Cardiac muscle cell (in vitro differentiated cells and primary cell): ENCODE results near the gene RAB10. TPM values are rescaled to one million over a fixed set of nuclear protein-coding genes. Genes with fewer than 3 reads are reported as not detected.
A peak's percentile ranks its signal among the peaks of the same experiment; 100 is the strongest.

ENCODE experiments used
- DNase-seq, 2 donors: peaks; one replicate each; pipeline versions ENCODE4 v3.0.0 to v3.0.0-alpha.2; 2010 to 2017; ENCODE audit warnings: low read depth in 1 of 2, low spot score in 1 of 2
- H3K27ac ChIP-seq: fragments of 200-600 bp; sonication (generic); 2 replicates; pipeline ENCODE4 v1.5.1; 2016
- H3K27me3 ChIP-seq: fragments of 200-600 bp; sonication (generic); 2 replicates; pipeline ENCODE4 v1.6.0; 2016; ENCODE audit warnings: control low read depth
- H3K36me3 ChIP-seq: fragments of 200-600 bp; sonication (generic); 2 replicates; pipeline ENCODE4 v1.5.1; 2016; ENCODE audit warnings: control low read depth
- H3K4me1 ChIP-seq: fragments of 200-600 bp; sonication (generic); 2 replicates; pipeline ENCODE4 v1.8.1; 2017; ENCODE audit warnings: low read depth, mild to moderate bottlenecking, mixed run types
- H3K4me3 ChIP-seq: fragments of 200-600 bp; sonication (generic); 2 replicates; pipeline ENCODE4 v1.5.1; 2016; ENCODE audit warnings: mild to moderate bottlenecking
- H3K9me3 ChIP-seq: fragments of 200-600 bp; sonication (generic); 2 replicates; pipeline ENCODE4 v1.5.1; 2017; ENCODE audit warnings: low read depth, mild to moderate bottlenecking, control low read depth
- polyA plus RNA-seq: library from polyadenylated mRNA; unstranded; fragments of >200 nt; fragmentation: Nextera tagmentation; extraction: Ambion mirVana; gene quantifications from 2 replicates; pipeline ENCODE4 v1.2.1, GENCODE V29; 2016
- total RNA-seq: library from RNA; depleted of rRNA; stranded (reverse); fragments of >200 nt; gene quantifications from 2 replicates; pipeline ENCODE4 v1.2.3, GENCODE V29; 2016
- TF ChIP-seq, protein P1 (sequence below): IDR thresholded peaks from 2 replicates; pipeline ENCODE4 v1.5.1; 2012; ENCODE audit warnings: low read depth, mild to moderate bottlenecking, low read length

The RAB10 gene
- total RNA-seq (141 and 145 TPM in 2 replicates), polyA plus RNA-seq (75.9 and 92.7 TPM in 2 replicates)

DNA sequence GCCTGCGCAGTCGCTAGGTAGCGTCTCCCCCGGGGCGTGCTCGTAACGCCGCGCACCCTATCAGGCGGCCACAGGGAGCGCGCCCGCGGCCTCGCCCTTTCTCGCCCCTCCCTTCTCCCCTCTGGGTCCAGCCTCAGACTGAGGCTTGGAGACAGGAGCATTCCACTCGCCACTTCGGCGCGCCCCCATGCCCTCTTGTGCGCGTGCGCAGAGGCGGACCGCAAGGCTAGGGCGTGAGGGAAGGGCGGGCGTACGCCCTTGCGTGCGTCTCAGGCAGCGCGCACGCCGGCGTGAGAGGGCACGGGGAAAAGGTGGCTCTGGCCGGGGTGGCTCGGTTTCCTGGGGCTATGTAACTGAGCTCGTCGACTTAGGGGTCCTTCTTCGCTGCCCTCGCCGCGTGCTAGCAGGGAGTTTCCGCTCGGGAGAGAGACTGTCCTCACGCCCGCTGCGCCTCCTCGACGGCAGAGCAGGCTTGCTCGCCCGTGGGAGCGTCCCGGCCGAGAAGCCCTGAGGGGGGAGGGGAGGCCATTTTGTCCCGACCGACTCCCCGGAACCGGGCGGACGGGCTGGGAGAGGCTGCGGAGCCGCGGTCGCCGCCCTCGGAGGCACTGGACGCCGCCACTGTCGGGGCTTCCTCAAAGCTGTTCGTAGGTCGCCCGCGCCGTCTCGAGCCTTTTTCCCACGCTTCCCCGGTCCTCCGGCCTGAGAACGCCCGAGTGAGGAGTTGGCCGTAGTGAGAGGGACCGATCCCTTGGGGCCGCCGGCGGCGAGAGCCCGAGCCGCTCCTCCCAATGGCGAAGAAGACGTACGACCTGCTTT, at the start of gene RAB10:
Gene RAB10 (plus strand): TSS at position 267 of the 819 bp plus-strand sequence. CDS start 525 bp downstream, at position 792.
- Histone ChIP-seq H3K36me3 (no peaks in the 10 kb centered on the region), H3K27ac (peak within 1 kb of the TSS; percentile 89), H3K4me1 (peaks cover 9% of the 10 kb centered on the region), H3K9me3 (no peaks in the 10 kb centered on the region), H3K4me3 (peak within 1 kb of the TSS; percentile 79), H3K27me3 (peaks cover 14% of the 10 kb centered on the region)
- DNase-seq: peak; percentile 98 to 100
- TF ChIP-seq, protein P1, sequence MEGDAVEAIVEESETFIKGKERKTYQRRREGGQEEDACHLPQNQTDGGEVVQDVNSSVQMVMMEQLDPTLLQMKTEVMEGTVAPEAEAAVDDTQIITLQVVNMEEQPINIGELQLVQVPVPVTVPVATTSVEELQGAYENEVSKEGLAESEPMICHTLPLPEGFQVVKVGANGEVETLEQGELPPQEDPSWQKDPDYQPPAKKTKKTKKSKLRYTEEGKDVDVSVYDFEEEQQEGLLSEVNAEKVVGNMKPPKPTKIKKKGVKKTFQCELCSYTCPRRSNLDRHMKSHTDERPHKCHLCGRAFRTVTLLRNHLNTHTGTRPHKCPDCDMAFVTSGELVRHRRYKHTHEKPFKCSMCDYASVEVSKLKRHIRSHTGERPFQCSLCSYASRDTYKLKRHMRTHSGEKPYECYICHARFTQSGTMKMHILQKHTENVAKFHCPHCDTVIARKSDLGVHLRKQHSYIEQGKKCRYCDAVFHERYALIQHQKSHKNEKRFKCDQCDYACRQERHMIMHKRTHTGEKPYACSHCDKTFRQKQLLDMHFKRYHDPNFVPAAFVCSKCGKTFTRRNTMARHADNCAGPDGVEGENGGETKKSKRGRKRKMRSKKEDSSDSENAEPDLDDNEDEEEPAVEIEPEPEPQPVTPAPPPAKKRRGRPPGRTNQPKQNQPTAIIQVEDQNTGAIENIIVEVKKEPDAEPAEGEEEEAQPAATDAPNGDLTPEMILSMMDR: no peak

- H3K27ac ChIP-seq: no peak overlapping the region
- no peaks in the 10 kb centered on the region for H3K9me3 ChIP-seq
- TF ChIP-seq, protein P1: no peak
- no peak overlapping the region for H3K4me3 ChIP-seq
- DNase-seq: no peak
- H3K27me3 ChIP-seq: peaks cover 57% of the 10 kb centered on the region
- H3K36me3 ChIP-seq: no peaks in the 10 kb centered on the region
- H3K4me1 ChIP-seq: no peaks in the 10 kb centered on the region
Observed at GRCh38 chr2:25988134-25988533, 45.8 kb upstream of the RAB10 start.

DNA sequence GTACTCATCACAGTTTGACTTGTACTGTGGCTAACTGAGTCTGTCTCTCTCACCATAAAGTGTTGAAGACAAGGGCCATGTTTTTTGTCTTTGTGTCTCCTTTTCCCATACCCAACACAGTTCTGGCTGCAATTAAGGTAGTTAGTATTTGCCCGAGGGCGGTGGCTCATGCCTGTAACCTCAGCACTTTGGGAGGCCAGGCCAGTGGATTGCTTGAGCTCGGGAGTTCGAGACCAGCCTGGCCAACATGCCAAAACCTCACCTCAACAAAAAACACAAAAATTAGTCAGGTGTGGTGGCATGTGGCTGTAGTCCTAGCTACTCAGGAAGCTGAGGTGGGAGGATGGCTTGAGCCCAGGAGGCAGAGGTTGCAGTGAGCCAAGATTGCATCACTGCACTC, 44.7 kb upstream of the RAB10 start:
- Histone ChIP-seq H3K36me3 (no peaks in the 10 kb centered on the region), H3K4me1 (no peaks in the 10 kb centered on the region), H3K27me3 (peaks cover 57% of the 10 kb centered on the region), H3K27ac (no peak overlapping the region), H3K4me3 (no peak overlapping the region), H3K9me3 (no peaks in the 10 kb centered on the region)
- DNase-seq: no peak
- TF ChIP-seq, protein P1: no peak

DNA sequence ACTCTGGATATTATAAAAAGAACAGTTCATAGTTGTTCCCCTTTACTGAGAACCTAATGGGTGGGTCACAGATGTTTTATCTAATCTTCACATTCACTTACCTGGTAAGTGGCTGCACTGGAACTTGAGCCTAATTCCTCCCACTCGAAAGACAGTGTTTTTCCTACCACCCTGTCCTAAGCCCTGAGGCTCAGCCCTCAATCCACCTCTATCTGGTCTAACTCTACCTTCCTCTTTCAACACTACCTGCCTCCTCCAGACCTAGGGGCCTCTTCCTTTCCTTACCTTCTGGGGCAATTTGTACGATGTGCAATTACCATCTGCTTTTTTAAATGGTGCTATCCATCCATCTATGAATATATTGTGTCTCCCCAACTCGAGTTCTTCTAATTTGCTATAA, 41.9 kb upstream of the RAB10 start:
- TF ChIP-seq, protein P1: no peak
- Histone ChIP-seq H3K27me3 (peaks cover 71% of the 10 kb centered on the region), H3K4me1 (no peaks in the 10 kb centered on the region), H3K9me3 (no peaks in the 10 kb centered on the region), H3K27ac (no peak overlapping the region), H3K4me3 (no peak overlapping the region), H3K36me3 (no peaks in the 10 kb centered on the region)
- DNase-seq: no peak

GRCh38 chr2:25992556-25992955, 41.3 kb upstream of the RAB10 start:
- H3K36me3 ChIP-seq: no peaks in the 10 kb centered on the region
- TF ChIP-seq, protein P1: no peak

More at GRCh38 chr2:25992556-25992955, 41.3 kb upstream of the RAB10 start:
- no peak for DNase-seq
- Histone ChIP-seq H3K4me3 (no peak overlapping the region), H3K9me3 (no peaks in the 10 kb centered on the region), H3K4me1 (no peaks in the 10 kb centered on the region), H3K27me3 (peaks cover 71% of the 10 kb centered on the region), H3K27ac (no peak overlapping the region)
